Endothelial cell of umbilical vein (primary cell): ENCODE results near the gene CAPZA2. TPM values are rescaled to one million over a fixed set of nuclear protein-coding genes. Genes with fewer than 3 reads are reported as not detected.

Source experiments
- BruUV-seq: library from RNA; stranded (reverse); fragments of 400-500 nt; replicated peaks from 2 replicates; lab custom pipeline; 2021; lab: Mats Ljungman, UMichigan
- CTCF ChIA-PET: fragments of 300-600, 350-600 bp; sonication (Branson Sonifier 250); formaldehyde crosslinking; loops from one replicate; lab custom pipeline; 2021; ENCODE audit warnings: antibody characterized with exemption, inconsistent platforms; lab: Charles Lee
- POLR2A ChIA-PET: fragments of 300-600, 350-600 bp; sonication (Branson Sonifier 250); formaldehyde crosslinking; loops from one replicate; lab custom pipeline; 2021; ENCODE audit warnings: antibody characterized with exemption, inconsistent platforms; lab: Charles Lee
- DNase-seq: peaks from one replicate; pipeline ENCODE4 v3.0.0-alpha.2; 2011; ENCODE audit warnings: low read depth, low spot score
- FAIRE-seq: peaks from 2 replicates; lab custom pipeline; 2011; peaks lifted over from hg19 to GRCh38; lab: Jason Lieb, UNC
- H2AFZ ChIP-seq: 2 replicates; pipeline ENCODE4 v1.6.0; 2012; ENCODE audit warnings: low read depth, low read length, control low read depth, inconsistent platforms
- H3K27ac ChIP-seq: 2 replicates; pipeline ENCODE4 v1.5.1; 2011; ENCODE audit warnings: low read depth, mild to moderate bottlenecking, control low read depth, low read length, moderate library complexity; ENCODE audit not compliant: insufficient read depth
- H3K27me3 ChIP-seq, 2 experiments: 2 replicates each; pipeline versions ENCODE4 v1.6.0 to v1.6.1; 2011; ENCODE audit warnings: low read length in 2 of 2, mixed read lengths in 1 of 2; ENCODE audit not compliant: control insufficient read depth in 2 of 2, insufficient read depth in 2 of 2
- H3K36me3 ChIP-seq, 2 experiments: 2 replicates in 1 of 2; 3 replicates in 1 of 2; pipeline ENCODE4 v1.5.1; 2011; ENCODE audit warnings: low read length in 2 of 2, mild to moderate bottlenecking in 1 of 2, moderate library complexity in 1 of 2; ENCODE audit not compliant: control insufficient read depth in 2 of 2, insufficient read depth in 2 of 2; ENCODE audit errors: extremely low read depth in 1 of 2
- H3K4me1 ChIP-seq: 3 replicates; pipeline ENCODE4 v1.5.1; 2011; ENCODE audit warnings: mild to moderate bottlenecking, low read length; ENCODE audit not compliant: control insufficient read depth, insufficient read depth; ENCODE audit errors: extremely low read depth
- H3K4me2 ChIP-seq: 2 replicates; pipeline ENCODE4 v1.6.1; 2011; ENCODE audit warnings: low read length, control low read depth, mixed read lengths; ENCODE audit not compliant: insufficient read depth
- H3K4me3 ChIP-seq, 3 experiments: fragments of 200-600 bp in 1 of 3; sonication (generic), shearing (Covaris generic) in 1 of 3; replicated peaks in 1 of 3; 2 replicates each; pipeline ENCODE4 v1.5.1; 2011 to 2016; ENCODE audit warnings: control low read depth in 3 of 3, low read length in 3 of 3, mild to moderate bottlenecking in 2 of 3, inconsistent platforms in 1 of 3, low read depth in 1 of 3, moderate library complexity in 1 of 3; ENCODE audit not compliant: insufficient read depth in 1 of 3
- H3K79me2 ChIP-seq: 2 replicates; pipeline ENCODE4 v1.6.0; 2012; ENCODE audit warnings: low read length, inconsistent platforms; ENCODE audit not compliant: control insufficient read depth, insufficient read depth
- H3K9ac ChIP-seq: replicated peaks from 2 replicates; pipeline ENCODE3; 2011; ENCODE audit warnings: low read length, control low read depth; ENCODE audit not compliant: insufficient read depth; ENCODE audit errors: extremely low read depth
- H3K9me1 ChIP-seq: replicated peaks from 3 replicates; pipeline ENCODE4 v1.6.0; 2011; ENCODE audit warnings: mild to moderate bottlenecking, low read length; ENCODE audit not compliant: control insufficient read depth, insufficient read depth; ENCODE audit errors: extremely low read depth
- H3K9me3 ChIP-seq: replicated peaks from 2 replicates; pipeline ENCODE4 v1.5.1; 2012; ENCODE audit warnings: low read length, inconsistent platforms; ENCODE audit not compliant: control insufficient read depth, insufficient read depth
- H4K20me1 ChIP-seq: replicated peaks from 2 replicates; pipeline ENCODE3; 2011; ENCODE audit warnings: mild to moderate bottlenecking, low read length; ENCODE audit not compliant: control insufficient read depth, insufficient read depth; ENCODE audit errors: extremely low read depth
- CTCF ChIP-seq, 2 donors: IDR thresholded peaks; 1 replicate in 1 of 2; 2 replicates in 1 of 2; pipeline ENCODE4 v1.5.1; 2011; ENCODE audit warnings: low read length in 2 of 2, mild to moderate bottlenecking in 2 of 2, moderate library complexity in 2 of 2, control low read depth in 1 of 2, inconsistent platforms in 1 of 2, low read depth in 1 of 2; ENCODE audit not compliant: insufficient read depth in 1 of 2; ENCODE audit errors: extremely low read depth in 1 of 2
- EZH2 ChIP-seq: IDR thresholded peaks from 2 replicates; pipeline ENCODE4 v1.6.1; 2012; ENCODE audit warnings: borderline replicate concordance, low read depth, mild to moderate bottlenecking, moderate library complexity, low read length, inconsistent platforms; ENCODE audit not compliant: severe bottlenecking
- FOS ChIP-seq: IDR thresholded peaks from 2 replicates; pipeline ENCODE4 v1.6.1; 2011; ENCODE audit warnings: mild to moderate bottlenecking, low read length, moderate library complexity, borderline replicate concordance; ENCODE audit not compliant: insufficient read depth
- GATA2 ChIP-seq: IDR thresholded peaks from 2 replicates; pipeline ENCODE4 v1.7.0; 2011; ENCODE audit warnings: low read depth, mild to moderate bottlenecking, moderate library complexity, mixed read lengths, low read length; ENCODE audit not compliant: insufficient read length, insufficient read depth
- JUN ChIP-seq: IDR thresholded peaks from 2 replicates; pipeline ENCODE4 v1.6.1; 2011; ENCODE audit warnings: borderline replicate concordance, low read depth; ENCODE audit not compliant: insufficient read length, insufficient read depth
- MAX ChIP-seq: IDR thresholded peaks from 2 replicates; pipeline ENCODE4 v1.6.1; 2011; ENCODE audit not compliant: insufficient read depth, insufficient read length
- MYC ChIP-seq: IDR thresholded peaks from one replicate; pipeline ENCODE4 v1.6.1; 2011; ENCODE audit warnings: mild to moderate bottlenecking, low read depth, low read length
- POLR2A ChIP-seq: IDR thresholded peaks from 2 replicates; pipeline ENCODE4 v1.6.1; 2012; ENCODE audit warnings: low read depth, mild to moderate bottlenecking, control low read depth, low read length
- POLR2AphosphoS5 ChIP-seq: IDR thresholded peaks from 2 replicates; pipeline ENCODE4 v1.6.1; 2012; ENCODE audit warnings: low read depth, mild to moderate bottlenecking, control low read depth, low read length, moderate library complexity; ENCODE audit not compliant: insufficient read depth
- dilution Hi-C: fragments of 300-500 bp; cut with MboI; formaldehyde crosslinking; loops from one replicate; pipeline ENCODE4 v1.15.0; 2019; ENCODE audit warnings: low sequenced_read_pairs; ENCODE audit not compliant: extremely low pct_ligation_motif_present
- intact Hi-C: fragments of 100-400 bp; cut with micrococcal nuclease; formaldehyde crosslinking; loops from one replicate; pipeline ENCODE4 v1.10.0; 2022
- polyA plus RNA-seq, 4 experiments: library from polyadenylated mRNA; depleted of rRNA in 3 of 4; stranded (reverse) in 3 of 4; unstranded in 1 of 4; fragments of >200 nt; gene quantifications; 2 replicates each; pipeline versions ENCODE4 v1.2.1 to v1.2.3, GENCODE V29; 2011 to 2012; ENCODE audit warnings: missing spikeins in 1 of 4
- total RNA-seq: library from RNA; stranded (reverse); gene quantifications from 2 replicates; pipeline ENCODE4 v1.2.3, GENCODE V29; 2021

Gene CAPZA2
- total and polyA plus RNA-seq, 2 donors (not counting 3 experiments of a cell fraction or from before 2014, with no cell fraction given), result 48.1 to 347 TPM

- no peak overlapping the region for H3K4me3 ChIP-seq
- H3K4me1 ChIP-seq, result peaks cover 12% of the 10 kb centered on the region
- FAIRE-seq (no peak), DNase-seq (no peak)
- intact Hi-C loops, result no loop called here
- H3K9ac ChIP-seq, result no peak overlapping the region
- no peaks in the 10 kb centered on the region for H3K9me1 ChIP-seq
- no peaks in the 10 kb centered on the region for H3K36me3 ChIP-seq
- BruUV-seq, result no TSS peak
- H4K20me1 ChIP-seq, result no peaks in the 10 kb centered on the region
- no peak overlapping the region for H3K27ac ChIP-seq
- ChIA-PET CTCF (no interaction called here), POLR2A (no interaction called here)
- peaks cover 1% of the 10 kb centered on the region for H3K79me2 ChIP-seq
- H3K4me2 ChIP-seq, result no peak overlapping the region
- no peaks in the 10 kb centered on the region for H3K27me3 ChIP-seq
- no peak overlapping the region for H2AFZ ChIP-seq
- dilution Hi-C loops, result no loop called here
- TF ChIP-seq POLR2A (no peak), POLR2AphosphoS5 (no peak), CTCF (IDR thresholded peaks at IDR 0.05; ENCODE audit: extremely low read depth in 1 of 2, insufficient read depth in 1 of 2, low read depth in 1 of 2, low read length in 2 of 2) (no peak), MYC (no peak), GATA2 (no peak), FOS (no peak), EZH2 (no peak), MAX (no peak), JUN (no peak)
- H3K9me3 ChIP-seq, result no peaks in the 10 kb centered on the region
Measured at GRCh38 chr7:116948934-116949333, 86.5 kb downstream of the CAPZA2 start.
